ENCODE measurements around the gene PCDH12.

- no peak for TF ChIP-seq EZH2 (IDR thresholded peaks at IDR 0.05; ENCODE audit: borderline replicate concordance, low read length)
- no peak for TF ChIP-seq CTCF (conservative IDR thresholded peaks at IDR 0.05 in 1 of 2, IDR thresholded peaks at IDR 0.05 in 1 of 2; ENCODE audit: extremely low read depth in 1 of 2, insufficient read depth in 1 of 2, low read depth in 1 of 2, low read length in 2 of 2)
These were observed 53.5 kb downstream of the PCDH12 start for GRCh38 chr5:141904551-141904950.
